Heart right ventricle (tissue), 16 donors: ENCODE results near the gene NPB. TPM values are rescaled to one million over a fixed set of nuclear protein-coding genes. Genes with fewer than 3 reads are reported as not detected.

Experiments used
- ATAC-seq, 8 donors: fragments of 200-7000 bp; cut with Tn5 transposase; one replicate each; pipeline ENCODE4 v1.9.1; 2020; ENCODE audit warnings: mild to moderate bottlenecking in 8 of 8, moderate library complexity in 8 of 8, moderate number of reproducible peaks in 1 of 8
- DNase-seq, 2 donors: peaks; one replicate each; pipeline ENCODE4 v3.0.0-alpha.2; 2020
- H3K27ac ChIP-seq, 10 donors: fragments of 200-600 bp; sonication (generic) in 2 of 10; one replicate each; pipeline versions ENCODE4 v1.5.0 to v1.8.0; 2020 to 2022; ENCODE audit warnings: mild to moderate bottlenecking in 3 of 10
- H3K27me3 ChIP-seq, 7 donors: fragments of 200-600 bp; one replicate each; pipeline ENCODE4 v1.8.0; 2021 to 2022; ENCODE audit warnings: mild to moderate bottlenecking in 2 of 7
- H3K36me3 ChIP-seq, 9 donors: fragments of 200-600 bp; sonication (generic) in 1 of 9; one replicate each; pipeline versions ENCODE4 v1.5.0 to v1.8.0; 2020 to 2022; ENCODE audit warnings: mild to moderate bottlenecking in 2 of 9
- H3K4me1 ChIP-seq, 9 donors: fragments of 200-600 bp; sonication (generic) in 1 of 9; one replicate each; pipeline versions ENCODE4 v1.5.0 to v1.8.0; 2020 to 2022; ENCODE audit warnings: mild to moderate bottlenecking in 4 of 9
- H3K4me3 ChIP-seq, 10 donors: fragments of 200-600 bp; sonication (generic) in 2 of 10; one replicate each; pipeline versions ENCODE4 v1.5.0 to v1.8.0; 2020 to 2022; ENCODE audit warnings: mild to moderate bottlenecking in 7 of 10, moderate library complexity in 2 of 10
- H3K9me3 ChIP-seq, 11 donors: fragments of 200-600 bp in 10 of 11; sonication (generic) in 2 of 11; one replicate each; pipeline versions ENCODE4 v1.5.0 to v1.8.0; 2013 to 2022; ENCODE audit warnings: mild to moderate bottlenecking in 2 of 11, control low read depth in 1 of 11, moderate library complexity in 1 of 11
- CTCF ChIP-seq, 9 donors: fragments of 200-600 bp; sonication (generic) in 2 of 9; IDR thresholded peaks; one replicate each; pipeline versions ENCODE4 v1.5.0 to v1.8.0; 2021 to 2022; ENCODE audit warnings: antibody characterized with exemption in 9 of 9, mild to moderate bottlenecking in 5 of 9, moderate library complexity in 1 of 9
- WGBS, 2 donors: extraction: QIAGEN DNeasy Blood & Tissue Kit; methylation state at CpG; one replicate each; pipeline ENCODE4 v1.1.7; 2013; ENCODE audit warnings: inconsistent platforms in 1 of 2; 5-methylcytosine and 5-hydroxymethylcytosine counted together
- intact Hi-C, 10 donors: fragments of 100-400 bp; cut with DNase I; formaldehyde crosslinking; loops; one replicate each; pipeline versions ENCODE4 v1.11.1 to v1.14.2; 2022
- polyA plus RNA-seq, 2 donors: library from polyadenylated mRNA; stranded (reverse); fragments of 200-250 nt; gene quantifications; one replicate each; pipeline ENCODE4 v1.2.3, GENCODE V29; 2013
- total RNA-seq, 10 donors: library from RNA; stranded (reverse); fragmentation: NEBNext Ultra II Directional in 3 of 10; extraction: Animal tissue kit (Norgen Biotek cat#: 25700) in 3 of 10; gene quantifications; one replicate each; pipeline versions ENCODE4 v1.2.1 to v1.2.4, GENCODE V29; 2021 to 2023
- donor health status: Arrhythmogenic right ventricular cardiomyopathy.
- donor health status: ischemic (EF 13 %, LVEDD 7.1; RV severe dilation, severe dysfunction).
- donor health status: healthy with polysubstance abuse.
- donor health status: DM: no; HTN: yes; CAD: no.
- donor health status: DM: no; HTN: no; CAD: no.
- donor health status: ischemic (EF 25% LVEDD 6.9; RV normal size, moderate dysfunction).
- donor health status: ischemic (EF 25% LVEDD 5.7; RV mildly dilated, moderate dysfunction).
- donor health status: healthy.
- donor health status: DM: yes; HTN: yes; CAD: no.
- donor health status: Ischemic cardiomyopathy.
- donor health status: ischemic (EF 35%, LVEDD 5.7; RV mildly dilated, moderate dysfunction).
- donor health status: nonischemic (EF 11% LVEDD 7.7; RV severe dilation, severe dysfunction).
- donor health status: DM: yes; HTN: yes; CAD: no.
- donor health status: PGD.
- donor health status: ischemic (EF 29% LVEDD 5.4; RV normal size, mild dysfunction).
- donor health status: nonischemic (EF 23%, LVEDD 6.1; RV moderate dilation, normal function).

Gene NPB
- total and polyA plus RNA-seq, 12 donors, result 0.13 to 0.83 (median 0.42) TPM

- intact Hi-C loops, result loop anchor here in 1 of 10 donors (5.0 kb wide), 1 partner anchor 43 kb away; no protein-coding TSS in a partner anchor
- Histone ChIP-seq H3K4me1 (no peaks in the 10 kb centered on the region), H3K27me3 (no peaks in the 10 kb centered on the region), H3K27ac (no peak overlapping the region), H3K36me3 (peaks cover 0 to 70% (median 10%) of the 10 kb centered on the region in 9 donors), H3K4me3 (no peak overlapping the region), H3K9me3 (no peaks in the 10 kb centered on the region)
- no peak for TF ChIP-seq CTCF (IDR thresholded peaks at IDR 0.05)
- DNase-seq, result no peak
- 87 to 91% methylated on average over 5 of the region's 5 CpGs for WGBS, 2 donors
- no peak for ATAC-seq
Observed at GRCh38 chr17:81879121-81879520, 22.9 kb upstream of the NPB start.

GRCh38 chr17:81884520-81884919 is 17.5 kb upstream of the NPB start:
- intact Hi-C loops, result no loop called here
- Histone ChIP-seq H3K4me1 (peaks cover 0 to 27% (median 2%) of the 10 kb centered on the region in 9 donors), H3K36me3 (peaks cover 0 to 100% (median 23%) of the 10 kb centered on the region in 9 donors), H3K4me3 (no peak overlapping the region), H3K9me3 (no peaks in the 10 kb centered on the region), H3K27me3 (no peaks in the 10 kb centered on the region), H3K27ac (no peak overlapping the region)
- WGBS, 2 donors, result 31 to 42% methylated on average over 10 to 11 of the region's 11 CpGs
- DNase-seq (peak in 1 of 2 donors; percentile 5), ATAC-seq (peak in 6 of 8 donors; percentile 21 to 50 (median 40))
- TF ChIP-seq CTCF (IDR thresholded peaks at IDR 0.05), result no peak

GRCh38 chr17:81884968-81885367 is 17.1 kb upstream of the NPB start:
- Histone ChIP-seq H3K9me3 (no peaks in the 10 kb centered on the region), H3K4me1 (peaks cover 4 to 32% (median 6%) of the 10 kb centered on the region in 9 donors), H3K4me3 (no peak overlapping the region), H3K36me3 (peaks cover 0 to 100% (median 25%) of the 10 kb centered on the region in 9 donors), H3K27ac (no peak overlapping the region), H3K27me3 (no peaks in the 10 kb centered on the region)
- peak in 1 of 8 donors; percentile 32 for ATAC-seq
- DNase-seq, result no peak
- 94 to 96% methylated on average over 5 of the region's 5 CpGs for WGBS, 2 donors
- TF ChIP-seq CTCF (IDR thresholded peaks at IDR 0.05), result no peak
- intact Hi-C loops, result loop anchor here in 1 of 10 donors (1.0 kb wide), 1 partner anchor 33 kb away; no protein-coding TSS in a partner anchor

- no peak for DNase-seq
- WGBS, 2 donors, result 67% methylated on average over 10 of the region's 10 CpGs
- Histone ChIP-seq H3K27me3 (no peaks in the 10 kb centered on the region), H3K36me3 (peaks cover 0 to 98% (median 26%) of the 10 kb centered on the region in 9 donors), H3K4me3 (no peak overlapping the region), H3K9me3 (no peaks in the 10 kb centered on the region), H3K4me1 (peaks cover 9 to 37% (median 10%) of the 10 kb centered on the region in 9 donors), H3K27ac (no peak overlapping the region)
- peak in 2 of 8 donors; percentile 20 to 29 for ATAC-seq
- intact Hi-C loops, result loop anchor here in 1 of 10 donors (1.0 kb wide), 1 partner anchor 33 kb away; no protein-coding TSS in a partner anchor
- TF ChIP-seq CTCF (IDR thresholded peaks at IDR 0.05), result no peak
Observed at GRCh38 chr17:81885454-81885853, 16.6 kb upstream of the NPB start.
